K562 (cell line): ENCODE data around the gene PIP5K1B. TPM values are rescaled to one million over a fixed set of nuclear protein-coding genes. Genes with fewer than 3 reads are reported as not detected.

ENCODE experiments used
- BCOR ChIP-seq: fragments of 450-650 bp; IDR thresholded peaks from 2 replicates; pipeline ENCODE4 v1.6.1; 2016
- CCNT2 ChIP-seq: IDR thresholded peaks from 2 replicates; pipeline ENCODE4 v1.6.1; 2011; ENCODE audit warnings: borderline replicate concordance, low read depth, mild to moderate bottlenecking, moderate library complexity, mixed read lengths, low read length; ENCODE audit not compliant: insufficient read length; ENCODE audit errors: extremely low read depth
- CXXC5 ChIP-seq: fragments of 250-450 bp; sonication (Bioruptor Pico); IDR thresholded peaks from 2 replicates; pipeline ENCODE4 v1.8.0; 2022; ENCODE audit warnings: inconsistent platforms, mild to moderate bottlenecking, moderate library complexity
- DACH1 ChIP-seq: fragments of 450-650 bp; IDR thresholded peaks from 2 replicates; pipeline ENCODE4 v1.6.1; 2018; ENCODE audit not compliant: partially characterized antibody
- DPF2 ChIP-seq: fragments of 450-650 bp; IDR thresholded peaks from 2 replicates; pipeline ENCODE4 v1.6.1; 2016
- EP400 ChIP-seq: fragments of 450-650 bp; IDR thresholded peaks from 2 replicates; pipeline ENCODE4 v1.6.1; 2017; ENCODE audit warnings: antibody characterized with exemption, mild to moderate bottlenecking, moderate library complexity
- FOXA3 ChIP-seq, 2 experiments: fragments of 450-650 bp in 1 of 2; sonication (generic) in 1 of 2; formaldehyde crosslinking; IDR thresholded peaks in 1 of 2; conservative IDR thresholded peaks in 1 of 2; 2 replicates each; pipeline versions ENCODE4 v1.4.0 to v1.8.0; 2020 to 2022; ENCODE audit warnings: mild to moderate bottlenecking in 2 of 2, missing genetic modification reagents in 1 of 2
- KAT7 ChIP-seq: sonication (generic); formaldehyde crosslinking; IDR thresholded peaks from 2 replicates; pipeline ENCODE4 v1.8.0; 2022; ENCODE audit warnings: missing genetic modification reagents, mild to moderate bottlenecking, borderline replicate concordance
- KLF1 ChIP-seq: fragments of 450-650 bp; IDR thresholded peaks from 2 replicates; pipeline ENCODE4 v1.6.1; 2016; ENCODE audit warnings: missing genetic modification characterization, missing compliant biosample characterization
- MAFF ChIP-seq: IDR thresholded peaks from 2 replicates; pipeline ENCODE4 v1.6.1; 2012; ENCODE audit warnings: low read length, improper control_type of control experiment
- MAFG ChIP-seq: fragments of 450-650 bp; conservative IDR thresholded peaks from 2 replicates; pipeline ENCODE4 v1.6.1; 2016; ENCODE audit warnings: missing genetic modification characterization, missing compliant biosample characterization
- MTA2 ChIP-seq: fragments of 450-650 bp; IDR thresholded peaks from 2 replicates; pipeline ENCODE4 v1.6.1; 2016; ENCODE audit warnings: low read depth
- NCOA2 ChIP-seq, 2 experiments: fragments of 450-650 bp; IDR thresholded peaks; 2 replicates each; pipeline ENCODE4 v1.6.1; 2018; ENCODE audit warnings: mild to moderate bottlenecking in 2 of 2, moderate library complexity in 1 of 2; ENCODE audit not compliant: partially characterized antibody in 2 of 2
- NCOR1 ChIP-seq: fragments of 450-650 bp; IDR thresholded peaks from 2 replicates; pipeline ENCODE4 v1.6.1; 2016; ENCODE audit warnings: mild to moderate bottlenecking, moderate library complexity
- NELFE ChIP-seq: IDR thresholded peaks from 2 replicates; pipeline ENCODE4 v1.6.1; 2011; ENCODE audit warnings: mild to moderate bottlenecking; ENCODE audit not compliant: insufficient read depth, insufficient read length
- NEUROD1 ChIP-seq: fragments of 150-350 bp; IDR thresholded peaks from 2 replicates; pipeline ENCODE4 v1.6.1; 2014; ENCODE audit warnings: borderline replicate concordance, low read length, low read depth; ENCODE audit not compliant: partially characterized antibody
- NFE2 ChIP-seq: IDR thresholded peaks from 2 replicates; pipeline ENCODE4 v1.6.1; 2014; ENCODE audit warnings: antibody characterized with exemption, low read depth
- RBM15 ChIP-seq: fragments of 200-400 bp; formaldehyde crosslinking; IDR thresholded peaks from 2 replicates; pipeline ENCODE4 v1.6.1; 2018; ENCODE audit warnings: mild to moderate bottlenecking, low read length, moderate library complexity; ENCODE audit not compliant: insufficient read depth
- RNF2 ChIP-seq: sonication (generic); IDR thresholded peaks from 2 replicates; pipeline ENCODE4 v1.6.1; 2016
- RUNX1 ChIP-seq: sonication (generic); IDR thresholded peaks from 2 replicates; pipeline ENCODE4 v1.6.1; 2016; ENCODE audit warnings: antibody characterized with exemption, low read depth
- SMARCE1 ChIP-seq: fragments of 450-650 bp; IDR thresholded peaks from 2 replicates; pipeline ENCODE4 v1.7.1; 2016; ENCODE audit warnings: mild to moderate bottlenecking
- TBL1XR1 ChIP-seq, 2 experiments: IDR thresholded peaks; 2 replicates each; pipeline ENCODE4 v1.6.1; 2012; ENCODE audit warnings: improper control_type of control experiment in 2 of 2, low read length in 2 of 2, mild to moderate bottlenecking in 1 of 2
- TCF3 ChIP-seq: sonication (generic); formaldehyde crosslinking; IDR thresholded peaks from 2 replicates; pipeline ENCODE4 v1.4.0; 2020; ENCODE audit warnings: mild to moderate bottlenecking, missing genetic modification reagents
- TEAD4 ChIP-seq, 2 experiments: sonication (generic) in 1 of 2; formaldehyde crosslinking in 1 of 2; IDR thresholded peaks; 2 replicates each; pipeline versions ENCODE4 v1.6.1 to v1.8.0; 2012 to 2022; ENCODE audit warnings: borderline replicate concordance in 1 of 2, inconsistent platforms in 1 of 2, low read length in 1 of 2, mild to moderate bottlenecking in 1 of 2, missing genetic modification reagents in 1 of 2
- ZBTB7A ChIP-seq: IDR thresholded peaks from 2 replicates; pipeline ENCODE4 v1.6.1; 2011; ENCODE audit warnings: low read depth, mild to moderate bottlenecking, low read length, moderate library complexity, borderline replicate concordance; ENCODE audit not compliant: control insufficient read depth
- ZKSCAN1 ChIP-seq: fragments of 150-350 bp; IDR thresholded peaks from 2 replicates; pipeline ENCODE4 v1.6.1; 2016; ENCODE audit warnings: low read depth, low read length
- ZNF316 ChIP-seq: fragments of 450-650 bp; IDR thresholded peaks from 2 replicates; pipeline ENCODE4 v1.6.1; 2016
- ZNF766 ChIP-seq: fragments of 200-800 bp; sonication (Bioruptor generic); conservative IDR thresholded peaks from 2 replicates; pipeline ENCODE4 v1.6.1; 2016; ENCODE audit warnings: missing genetic modification characterization, missing compliant biosample characterization
- ZSCAN29 ChIP-seq: fragments of 450-650 bp; IDR thresholded peaks from 2 replicates; pipeline ENCODE4 v1.6.1; 2017
- polyA plus RNA-seq, 8 experiments: library from polyadenylated mRNA; depleted of rRNA in 4 of 8; stranded (reverse) in 5 of 8; unstranded in 3 of 8; fragments of >200 nt; fragmentation: Nextera tagmentation in 2 of 8; fragmentation: Illumina TruSeq in 1 of 8; extraction: Ambion mirVana in 2 of 8; extraction: Trizol in 1 of 8; gene quantifications; 2 replicates each; pipeline versions ENCODE4 v1.2.1 to v1.2.3, GENCODE V29; 2011 to 2014; ENCODE audit warnings: inconsistent platforms in 1 of 8, missing spikeins in 1 of 8
- total RNA-seq, 7 experiments: library from RNA; depleted of rRNA in 6 of 7; stranded (reverse); fragments of >200 nt in 6 of 7; fragmentation: Illumina TruSeq in 2 of 7; extraction: Trizol in 2 of 7; gene quantifications; 2 replicates each; pipeline versions ENCODE4 v1.2.1 to v1.2.3, GENCODE V29; 2011 to 2021; ENCODE audit warnings: low replicate concordance in 1 of 7
- TF ChIP-seq, protein P1 (sequence below), 2 experiments: fragments of 250-450 bp in 1 of 2; fragments of 450-650 bp in 1 of 2; sonication (Bioruptor Pico) in 1 of 2; IDR thresholded peaks; 2 replicates each; pipeline versions ENCODE4 v1.6.1 to v1.8.0; 2016 to 2021; ENCODE audit warnings: mild to moderate bottlenecking in 2 of 2, moderate library complexity in 2 of 2, missing compliant biosample characterization in 1 of 2, missing genetic modification characterization in 1 of 2
- TF ChIP-seq, protein P2 (sequence below): fragments of 450-650 bp; IDR thresholded peaks from one replicate; pipeline ENCODE4 v1.6.1; 2018; ENCODE audit warnings: mild to moderate bottlenecking, moderate library complexity; ENCODE audit not compliant: partially characterized antibody

PIP5K1B gene
- total and polyA plus RNA-seq, 9 of the 15 experiments (the other 6 are each of a cell fraction or from before 2014, with no cell fraction given), result 3.1 to 12.9 (median 7.4) TPM

DNA sequence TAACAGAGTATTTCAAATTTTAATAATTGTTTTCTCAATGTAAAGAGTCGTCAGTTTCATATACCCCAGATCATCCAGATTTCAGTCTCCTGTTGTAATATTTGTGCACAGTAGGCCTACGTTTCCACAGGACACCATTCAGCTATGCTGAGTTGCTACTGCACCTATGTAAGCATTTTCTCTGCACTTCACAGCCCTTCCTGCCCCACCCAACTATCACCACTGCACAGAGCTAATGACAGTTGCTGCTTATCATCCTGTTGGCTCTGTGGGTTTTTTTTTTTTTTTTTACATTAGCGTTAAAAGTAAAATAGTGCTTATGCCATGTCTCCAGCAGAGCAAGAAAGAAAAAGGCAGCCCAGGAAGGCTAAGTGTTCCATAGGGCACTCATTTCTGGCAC is 314.8 kb downstream of the PIP5K1B start (continued):
- TF ChIP-seq KAT7 (CRISPR knock-in tag) (no peak), MAFG (peak; percentile 51), RUNX1 (no peak), MAFF (no peak; the same call in 1 of the 2 replicates), TEAD4 (IDR thresholded peaks at IDR 0.05; ENCODE audit: low read length) (peak; percentile 89), TEAD4 (CRISPR knock-in tag; IDR thresholded peaks at IDR 0.05; ENCODE audit: borderline replicate concordance) (no peak), TCF3 (CRISPR knock-in tag) (peak; percentile 91), ZNF316 (peak; percentile 48; the same call in 1 of the 2 replicates), ZSCAN29 (no peak), RBM15 (no peak), ZNF766 (CRISPR knock-in tag) (peak; percentile 48; the same call in 1 of the 2 replicates), RNF2 (peak; percentile 90; the same call in 1 of the 2 replicates), TBL1XR1 (IDR thresholded peaks at IDR 0.05; ENCODE audit: low read length in 2 of 2) (peak in 1 of 2 experiments; percentile 22; a peak in 1 of 4 replicates), BCOR (no peak), EP400 (peak; percentile 28), MTA2 (peak; percentile 78), ZKSCAN1 (peak; percentile 99), DACH1 (peak; percentile 58), NCOR1 (peak; percentile 75), NELFE (no peak), CXXC5 (CRISPR knock-in tag) (peak; percentile 27), CCNT2 (peak; percentile 16), NCOA2 (IDR thresholded peaks at IDR 0.05; ENCODE audit: partially characterized antibody in 2 of 2) (no peak), KLF1 (tag) (0 out of 2 replicates have a peak, but pooled peaks have one; percentile 61), DPF2 (peak; percentile 90), NFE2 (peak; percentile 65), FOXA3 (CRISPR knock-in tag; conservative IDR thresholded peaks at IDR 0.05 in 1 of 2, IDR thresholded peaks at IDR 0.05 in 1 of 2) (no peak), NEUROD1 (peak; percentile 39), SMARCE1 (peak; percentile 62; the same call in 1 of the 2 replicates), ZBTB7A (no peak)
- TF ChIP-seq, protein P1, sequence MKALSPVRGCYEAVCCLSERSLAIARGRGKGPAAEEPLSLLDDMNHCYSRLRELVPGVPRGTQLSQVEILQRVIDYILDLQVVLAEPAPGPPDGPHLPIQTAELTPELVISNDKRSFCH (CRISPR knock-in tag; IDR thresholded peaks at IDR 0.05), result no peak
- TF ChIP-seq, protein P1 (tag; IDR thresholded peaks at IDR 0.05), result no peak
- TF ChIP-seq, protein P2, sequence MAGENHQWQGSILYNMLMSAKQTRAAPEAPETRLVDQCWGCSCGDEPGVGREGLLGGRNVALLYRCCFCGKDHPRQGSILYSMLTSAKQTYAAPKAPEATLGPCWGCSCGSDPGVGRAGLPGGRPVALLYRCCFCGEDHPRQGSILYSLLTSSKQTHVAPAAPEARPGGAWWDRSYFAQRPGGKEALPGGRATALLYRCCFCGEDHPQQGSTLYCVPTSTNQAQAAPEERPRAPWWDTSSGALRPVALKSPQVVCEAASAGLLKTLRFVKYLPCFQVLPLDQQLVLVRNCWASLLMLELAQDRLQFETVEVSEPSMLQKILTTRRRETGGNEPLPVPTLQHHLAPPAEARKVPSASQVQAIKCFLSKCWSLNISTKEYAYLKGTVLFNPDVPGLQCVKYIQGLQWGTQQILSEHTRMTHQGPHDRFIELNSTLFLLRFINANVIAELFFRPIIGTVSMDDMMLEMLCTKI, result no peak
